PC-3 (cell line): Measurements from ENCODE around the gene TAGLN2. TPM values are rescaled to one million over a fixed set of nuclear protein-coding genes. Genes with fewer than 3 reads are reported as not detected.

ENCODE experiments used
- microRNA-seq: library from miRNA; unstranded; fragments of <30 nt; microRNA quantifications from one replicate; pipeline ENCODE4 v1.1.0, GENCODE V29; 2020; ENCODE audit not compliant: unreplicated experiment
- total RNA-seq: library from RNA; depleted of rRNA; stranded (reverse); fragments of >200 nt; gene quantifications from 2 replicates; pipeline ENCODE4 v1.2.3, GENCODE V29; 2014; rRNA removed

The TAGLN2 gene
- total RNA-seq, 1 experiment from 2014 or later: 1,584 TPM

Small RNA genes within 50 kb of the gene (microRNA-seq; reads per million reads assigned to microRNA genes)
- gene MIR4259: not detected

Other genes with a start within 250 kb of the TAGLN2 start
- gene CRP, start 210.9 kb downstream of the TAGLN2 start, total RNA-seq: not detected in 2 replicates
- 20.4 and 27.6 TPM in 2 replicates for gene DUSP23, start 144.5 kb downstream of the TAGLN2 start, total RNA-seq
- gene FCRL6, start 123.1 kb downstream of the TAGLN2 start, total RNA-seq: not detected in 2 replicates
- gene SLAMF8, start 98.6 kb downstream of the TAGLN2 start, total RNA-seq: not detected in 2 replicates
- 0.29 and 0.47 TPM in 2 replicates for gene VSIG8, start 62.9 kb downstream of the TAGLN2 start, total RNA-seq
- gene CFAP45, start 25.3 kb downstream of the TAGLN2 start, total RNA-seq: 1.6 and 4.8 TPM in 2 replicates
- 15.6 and 19.9 TPM in 2 replicates for gene IGSF9, start 20.1 kb upstream of the TAGLN2 start, total RNA-seq
- gene SLAMF9, start 28.7 kb upstream of the TAGLN2 start, total RNA-seq: 5.9 and 8.7 TPM in 2 replicates
- 6.7 and 6.9 TPM in 2 replicates for gene PIGM, start 106.5 kb upstream of the TAGLN2 start, total RNA-seq
- gene KCNJ10, start 144.7 kb upstream of the TAGLN2 start, total RNA-seq: 0.15 TPM in 1 of 2 replicates, not detected in the other
- gene KCNJ9, start 156.0 kb upstream of the TAGLN2 start, total RNA-seq: not detected in 2 replicates
- 37.1 and 49.1 TPM in 2 replicates for gene IGSF8, start 173.1 kb upstream of the TAGLN2 start, total RNA-seq
- gene ATP1A2, start 190.3 kb upstream of the TAGLN2 start, total RNA-seq: not detected in 2 replicates
- 0.04 TPM in 1 of 2 replicates, not detected in the other for gene ATP1A4, start 226.1 kb upstream of the TAGLN2 start, total RNA-seq